ENCODE measurements around the gene SLC22A16. TPM values are rescaled to one million over a fixed set of nuclear protein-coding genes. Genes with fewer than 3 reads are reported as not detected.

Gene SLC22A16
- not detected for polyA plus RNA-seq (2013, experiment 1 of 2)
- polyA plus RNA-seq (2013, experiment 2 of 2), result not detected

- H3K27me3 ChIP-seq (ENCODE audit: control insufficient read depth in 1 of 2, insufficient read depth in 1 of 2, low read length in 2 of 2), result peaks cover 3 to 60% of the 10 kb centered on the region in 2 experiments
Observed at GRCh38 chr6:110476046-110476849, at the start of gene SLC22A16. TSS of gene SLC22A16 (minus strand) at chr6:110476613. CDS start at chr6:110476574, 39 bp downstream.

DNA sequence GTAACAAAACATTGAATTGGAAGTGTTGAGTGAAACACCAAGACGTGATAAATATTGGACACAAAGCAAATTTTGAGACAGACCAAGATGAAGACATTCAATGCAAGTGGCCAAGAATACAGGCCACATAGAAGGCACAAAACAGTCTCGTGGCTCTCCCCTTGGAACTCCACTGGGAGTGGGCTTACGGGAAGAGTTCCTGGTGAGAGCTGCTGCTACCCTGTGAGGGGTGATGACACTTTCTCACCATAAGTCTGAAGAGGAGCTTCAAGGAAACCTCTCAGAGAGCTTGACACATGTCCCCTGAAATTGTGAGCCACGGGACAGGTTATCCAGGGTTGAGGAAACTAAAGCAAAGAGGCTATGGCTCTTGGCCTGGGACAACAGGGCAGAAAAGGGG is 48.6 kb upstream of the SLC22A16 start:
- H3K27ac ChIP-seq (ENCODE audit: low read length, poor library complexity, severe bottlenecking), result no peak overlapping the region
- no peak overlapping the region for H2BK5ac ChIP-seq (ENCODE audit: low read depth, low read length, poor library complexity, severe bottlenecking)
- H3K23ac ChIP-seq (ENCODE audit: low read length in 2 of 2), result no peak overlapping the region
- H4K91ac ChIP-seq (ENCODE audit: low read length), result no peak overlapping the region
- no peak overlapping the region for H2BK15ac ChIP-seq (ENCODE audit: low read depth, poor library complexity, severe bottlenecking)
- no peak overlapping the region for H4K8ac ChIP-seq (ENCODE audit: low read length)
- no peak overlapping the region for H2AFZ ChIP-seq (ENCODE audit: low read depth, low read length)
- no peak overlapping the region for H3K9ac ChIP-seq (ENCODE audit: low read length)
- H3K4me2 ChIP-seq (ENCODE audit: low read length, poor library complexity, severe bottlenecking), result no peak overlapping the region
- H3K4me3 ChIP-seq (ENCODE audit: insufficient read depth in 1 of 2, low read depth in 1 of 2, low read length in 2 of 2), result no peak overlapping the region
- H3K79me1 ChIP-seq (replicated peaks; ENCODE audit: low read length, poor library complexity, severe bottlenecking), result no peaks in the 10 kb centered on the region
- no peak overlapping the region for H2BK120ac ChIP-seq (ENCODE audit: low read depth, low read length)
- H2BK12ac ChIP-seq (ENCODE audit: low read length in 2 of 2), result no peak overlapping the region
- H3K36me3 ChIP-seq (ENCODE audit: control insufficient read depth in 1 of 2, insufficient read depth in 2 of 2, low read depth in 1 of 2, low read length in 2 of 2), result no peaks in the 10 kb centered on the region
- no peak overlapping the region for H2AK5ac ChIP-seq (ENCODE audit: low read length, severe bottlenecking)
- no peak overlapping the region for H3K18ac ChIP-seq (ENCODE audit: low read depth in 1 of 2, low read length in 2 of 2)
- 92% methylated on average over 4 of the region's 4 CpGs for WGBS
- H3K27me3 ChIP-seq (ENCODE audit: control insufficient read depth in 1 of 2, insufficient read depth in 1 of 2, low read length in 2 of 2), result no peaks in the 10 kb centered on the region
- no peak overlapping the region for H3K4ac ChIP-seq (ENCODE audit: low read depth in 1 of 2, low read length in 2 of 2)
- no peaks in the 10 kb centered on the region for H3K9me3 ChIP-seq (ENCODE audit: control insufficient read depth, low read length)
- no peak overlapping the region for H3K14ac ChIP-seq (ENCODE audit: low read length in 2 of 2)
- no peak for DNase-seq
- peaks cover 7% of the 10 kb centered on the region for H3K4me1 ChIP-seq (ENCODE audit: control insufficient read depth, insufficient read depth, low read depth, low read length)

More at GRCh38 chr6:110476046-110476849, at the start of gene SLC22A16:
- no peak within 1 kb of the TSS for H3K27ac ChIP-seq (ENCODE audit: low read length, poor library complexity, severe bottlenecking)
- no peak within 1 kb of the TSS for H3K4me2 ChIP-seq (ENCODE audit: low read length, poor library complexity, severe bottlenecking)
- H3K18ac ChIP-seq (ENCODE audit: low read depth in 1 of 2, low read length in 2 of 2), result no peak within 1 kb of the TSS
- no peaks in the 10 kb centered on the region for H3K79me1 ChIP-seq (replicated peaks; ENCODE audit: low read length, poor library complexity, severe bottlenecking)
- WGBS, result 88% methylated on average over 52 of the region's 85 CpGs
- H3K4me3 ChIP-seq (ENCODE audit: insufficient read depth in 1 of 2, low read depth in 1 of 2, low read length in 2 of 2), result peak within 1 kb of the TSS in 1 of 2 experiments; percentile 60
- no peak within 1 kb of the TSS for H3K23ac ChIP-seq (ENCODE audit: low read length in 2 of 2)
- no peak within 1 kb of the TSS for H2BK120ac ChIP-seq (ENCODE audit: low read depth, low read length)
- H2BK5ac ChIP-seq (ENCODE audit: low read depth, low read length, poor library complexity, severe bottlenecking), result no peak within 1 kb of the TSS
- no peak within 1 kb of the TSS for H3K4ac ChIP-seq (ENCODE audit: low read depth in 1 of 2, low read length in 2 of 2)
- H4K91ac ChIP-seq (ENCODE audit: low read length), result no peak within 1 kb of the TSS
- H2BK15ac ChIP-seq (ENCODE audit: low read depth, poor library complexity, severe bottlenecking), result no peak within 1 kb of the TSS
- H3K9me3 ChIP-seq (ENCODE audit: control insufficient read depth, low read length), result no peaks in the 10 kb centered on the region
- H2BK12ac ChIP-seq (ENCODE audit: low read length in 2 of 2), result no peak within 1 kb of the TSS
- H4K8ac ChIP-seq (ENCODE audit: low read length), result no peak within 1 kb of the TSS
- H3K36me3 ChIP-seq (ENCODE audit: control insufficient read depth in 1 of 2, insufficient read depth in 2 of 2, low read depth in 1 of 2, low read length in 2 of 2), result no peaks in the 10 kb centered on the region
- H2AFZ ChIP-seq (ENCODE audit: low read depth, low read length), result no peak within 1 kb of the TSS
- no peak for DNase-seq
- H2AK5ac ChIP-seq (ENCODE audit: low read length, severe bottlenecking), result no peak within 1 kb of the TSS
- no peak within 1 kb of the TSS for H3K14ac ChIP-seq (ENCODE audit: low read length in 2 of 2)
- no peak within 1 kb of the TSS for H3K9ac ChIP-seq (ENCODE audit: low read length)
- no peaks in the 10 kb centered on the region for H3K4me1 ChIP-seq (ENCODE audit: control insufficient read depth, insufficient read depth, low read depth, low read length)

- Histone ChIP-seq H3K79me1 (replicated peaks; ENCODE audit: low read length, poor library complexity, severe bottlenecking) (no peaks in the 10 kb centered on the region), H2BK5ac (ENCODE audit: low read depth, low read length, poor library complexity, severe bottlenecking) (no peak overlapping the region), H2AFZ (ENCODE audit: low read depth, low read length) (no peak overlapping the region), H3K18ac (ENCODE audit: low read depth in 1 of 2, low read length in 2 of 2) (no peak overlapping the region), H3K14ac (ENCODE audit: low read length in 2 of 2) (no peak overlapping the region), H2BK120ac (ENCODE audit: low read depth, low read length) (no peak overlapping the region), H3K23ac (ENCODE audit: low read length in 2 of 2) (no peak overlapping the region), H3K9ac (ENCODE audit: low read length) (no peak overlapping the region), H3K4me2 (ENCODE audit: low read length, poor library complexity, severe bottlenecking) (no peak overlapping the region), H3K4me3 (ENCODE audit: insufficient read depth in 1 of 2, low read depth in 1 of 2, low read length in 2 of 2) (no peak overlapping the region), H2BK12ac (ENCODE audit: low read length in 2 of 2) (no peak overlapping the region), H3K27ac (ENCODE audit: low read length, poor library complexity, severe bottlenecking) (no peak overlapping the region), H2BK15ac (ENCODE audit: low read depth, poor library complexity, severe bottlenecking) (no peak overlapping the region), H3K27me3 (ENCODE audit: control insufficient read depth in 1 of 2, insufficient read depth in 1 of 2, low read length in 2 of 2) (no peaks in the 10 kb centered on the region), H3K9me3 (ENCODE audit: control insufficient read depth, low read length) (no peaks in the 10 kb centered on the region), H4K8ac (ENCODE audit: low read length) (no peak overlapping the region), H3K36me3 (ENCODE audit: control insufficient read depth in 1 of 2, insufficient read depth in 2 of 2, low read depth in 1 of 2, low read length in 2 of 2) (no peaks in the 10 kb centered on the region), H4K91ac (ENCODE audit: low read length) (no peak overlapping the region), H2AK5ac (ENCODE audit: low read length, severe bottlenecking) (no peak overlapping the region), H3K4ac (ENCODE audit: low read depth in 1 of 2, low read length in 2 of 2) (no peak overlapping the region), H3K4me1 (ENCODE audit: control insufficient read depth, insufficient read depth, low read depth, low read length) (peaks cover 3% of the 10 kb centered on the region)
- no peak for DNase-seq
- WGBS, result 38% methylated on average over 1 of the region's 2 CpGs
Observed at GRCh38 chr6:110524305-110524704, 47.9 kb upstream of the SLC22A16 start.

DNA sequence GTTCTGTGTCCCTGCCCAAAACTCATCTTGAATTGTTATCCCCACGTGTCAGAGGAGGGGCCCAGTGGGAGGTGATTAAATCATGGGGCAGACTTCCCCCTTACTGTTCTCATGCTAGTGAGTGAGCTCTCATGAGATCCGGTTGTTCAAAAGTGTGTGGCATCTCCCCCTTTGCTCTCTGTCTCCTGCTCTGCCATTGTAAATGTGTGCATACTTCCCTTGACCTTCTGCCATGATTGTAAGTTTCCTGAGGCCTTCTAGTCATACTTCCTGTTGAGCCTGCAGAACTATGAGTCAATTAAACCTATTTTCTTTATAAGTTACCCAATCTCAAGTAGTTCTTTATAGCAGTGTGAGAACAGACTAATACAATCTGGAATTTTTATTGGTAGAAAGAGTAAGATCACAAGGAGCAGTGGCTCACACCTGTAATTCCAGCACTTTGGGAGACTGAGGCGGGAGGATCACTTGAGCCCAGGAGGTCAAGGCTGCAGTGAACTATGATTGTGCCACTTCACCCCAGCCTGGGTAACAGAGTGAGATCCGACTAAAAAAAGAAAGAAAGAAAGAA is 47.1 kb upstream of the SLC22A16 start:
- Histone ChIP-seq H3K23ac (ENCODE audit: low read length in 2 of 2) (no peak overlapping the region), H3K27me3 (ENCODE audit: control insufficient read depth in 1 of 2, insufficient read depth in 1 of 2, low read length in 2 of 2) (no peaks in the 10 kb centered on the region), H2AFZ (ENCODE audit: low read depth, low read length) (no peak overlapping the region), H3K18ac (ENCODE audit: low read depth in 1 of 2, low read length in 2 of 2) (no peak overlapping the region), H3K9me3 (ENCODE audit: control insufficient read depth, low read length) (no peaks in the 10 kb centered on the region), H2BK12ac (ENCODE audit: low read length in 2 of 2) (no peak overlapping the region), H3K4me1 (ENCODE audit: control insufficient read depth, insufficient read depth, low read depth, low read length) (peaks cover 1% of the 10 kb centered on the region), H3K4me2 (ENCODE audit: low read length, poor library complexity, severe bottlenecking) (no peak overlapping the region), H3K4me3 (ENCODE audit: insufficient read depth in 1 of 2, low read depth in 1 of 2, low read length in 2 of 2) (no peak overlapping the region), H3K4ac (ENCODE audit: low read depth in 1 of 2, low read length in 2 of 2) (no peak overlapping the region), H2BK5ac (ENCODE audit: low read depth, low read length, poor library complexity, severe bottlenecking) (no peak overlapping the region), H2BK120ac (ENCODE audit: low read depth, low read length) (no peak overlapping the region), H2AK5ac (ENCODE audit: low read length, severe bottlenecking) (no peak overlapping the region), H3K79me1 (replicated peaks; ENCODE audit: low read length, poor library complexity, severe bottlenecking) (no peaks in the 10 kb centered on the region), H3K9ac (ENCODE audit: low read length) (no peak overlapping the region), H3K36me3 (ENCODE audit: control insufficient read depth in 1 of 2, insufficient read depth in 2 of 2, low read depth in 1 of 2, low read length in 2 of 2) (no peaks in the 10 kb centered on the region), H4K8ac (ENCODE audit: low read length) (no peak overlapping the region), H2BK15ac (ENCODE audit: low read depth, poor library complexity, severe bottlenecking) (no peak overlapping the region), H3K14ac (ENCODE audit: low read length in 2 of 2) (no peak overlapping the region), H3K27ac (ENCODE audit: low read length, poor library complexity, severe bottlenecking) (no peak overlapping the region), H4K91ac (ENCODE audit: low read length) (no peak overlapping the region)
- DNase-seq, result peak; percentile 7
- WGBS, result 76% methylated on average over 3 of the region's 4 CpGs

Data from mesenchymal stem cell (in vitro differentiated cells and primary cell).